HepG2 (cell line): Measurements from ENCODE around the gene HEATR1. TPM values are rescaled to one million over a fixed set of nuclear protein-coding genes. Genes with fewer than 3 reads are reported as not detected.
"Not testable (repeated sequence)": the region's sequence is repeated elsewhere in the genome, so short reads cannot be mapped to it uniquely, and the experiment has no call there.

Source experiments
- ATAC-seq: fragments of 200-7000 bp; cut with Tn5 transposase; 3 replicates; pipeline ENCODE4 v1.9.1; 2020; ENCODE audit warnings: mild to moderate bottlenecking, moderate library complexity
- BruUV-seq: library from RNA; stranded (reverse); fragments of 400-500 nt; replicated peaks from 2 replicates; lab custom pipeline; 2021; lab: Mats Ljungman, UMichigan
- CTCF ChIA-PET: fragments of 300-600 bp; formaldehyde crosslinking; extraction: SDS; loops from one replicate; lab custom pipeline; 2021; ENCODE audit warnings: low total read pairs, inconsistent platforms, low intra/inter-chr PET ratio; lab: Yijun Ruan, JAX
- POLR2A ChIA-PET: fragments of 350-600 bp; sonication (Branson Sonifier 250); formaldehyde crosslinking; loops from one replicate; lab custom pipeline; 2020; ENCODE audit warnings: antibody characterized with exemption, inconsistent platforms; lab: Yijun Ruan, JAX
- DNase-seq: peaks from one replicate; pipeline ENCODE4 v3.0.0-alpha.2; 2015; ENCODE audit warnings: low spot score
- FAIRE-seq: peaks from 3 replicates; lab custom pipeline; 2011; peaks lifted over from hg19 to GRCh38; lab: Jason Lieb, UNC
- H2AFZ ChIP-seq: one replicate; pipeline ENCODE4 v1.6.1; 2011; ENCODE audit warnings: low read length, inconsistent platforms
- H3K27ac ChIP-seq: fragments of 300-600 bp; 3 replicates; pipeline ENCODE4 v1.8.0; 2011; ENCODE audit warnings: mixed run types, mild to moderate bottlenecking, mixed read lengths, low read length, inconsistent platforms; ENCODE audit not compliant: insufficient read depth; ENCODE audit errors: extremely low read length
- H3K27me3 ChIP-seq, 2 experiments: fragments of 200-600 bp in 1 of 2; 2 replicates in 1 of 2; 3 replicates in 1 of 2; pipeline versions ENCODE4 v1.6.0 to v1.8.0; 2011; ENCODE audit warnings: low read length in 2 of 2, mild to moderate bottlenecking in 2 of 2, moderate library complexity in 2 of 2, inconsistent platforms in 1 of 2; ENCODE audit not compliant: insufficient read depth in 2 of 2, control insufficient read depth in 1 of 2
- H3K36me3 ChIP-seq, 2 experiments: fragments of 200-600 bp in 1 of 2; replicated peaks in 1 of 2; 2 replicates in 1 of 2; 3 replicates in 1 of 2; pipeline versions ENCODE4 v1.5.1 to v1.8.0; 2011; ENCODE audit warnings: low read length in 2 of 2, inconsistent platforms in 1 of 2; ENCODE audit not compliant: insufficient read depth in 2 of 2, control insufficient read depth in 1 of 2
- H3K4me1 ChIP-seq: 2 replicates; pipeline ENCODE4 v1.5.1; 2012; ENCODE audit warnings: low read length, inconsistent platforms; ENCODE audit not compliant: insufficient read depth
- H3K4me2 ChIP-seq: 2 replicates; pipeline ENCODE4 v1.6.0; 2011; ENCODE audit warnings: low read depth, low read length, inconsistent platforms
- H3K4me3 ChIP-seq, 3 experiments: fragments of 200-600 bp in 1 of 3; sonication (generic), shearing (Covaris generic) in 1 of 3; replicated peaks in 1 of 3; 2 replicates each; pipeline ENCODE4 v1.5.1; 2011 to 2016; ENCODE audit warnings: low read length in 3 of 3, inconsistent platforms in 2 of 3, low read depth in 2 of 3, mild to moderate bottlenecking in 2 of 3, control low read depth in 1 of 3, mixed read lengths in 1 of 3; ENCODE audit not compliant: insufficient read depth in 1 of 3
- H3K79me2 ChIP-seq: one replicate; pipeline ENCODE4 v1.6.1; 2011; ENCODE audit warnings: low read length, inconsistent platforms; ENCODE audit not compliant: insufficient read depth
- H3K9ac ChIP-seq: 2 replicates; pipeline ENCODE4 v1.6.0; 2011; ENCODE audit warnings: mild to moderate bottlenecking, low read depth, low read length, inconsistent platforms; ENCODE audit not compliant: insufficient read depth
- H3K9me3 ChIP-seq: 2 replicates; pipeline ENCODE4 v1.5.1; 2012; ENCODE audit warnings: mild to moderate bottlenecking, low read length
- H4K20me1 ChIP-seq: 2 replicates; pipeline ENCODE4 v1.6.0; 2011; ENCODE audit warnings: inconsistent platforms, mild to moderate bottlenecking, low read length, moderate library complexity; ENCODE audit not compliant: insufficient read depth
- CEBPB ChIP-seq: IDR thresholded peaks from 2 replicates; pipeline ENCODE4 v1.6.1; 2011; ENCODE audit warnings: low read depth, low read length, improper control_type of control experiment, borderline replicate concordance
- CEBPG ChIP-seq: IDR thresholded peaks from 2 replicates; pipeline ENCODE4 v1.6.1; 2016
- FIP1L1 ChIP-seq: fragments of 200-400 bp; formaldehyde crosslinking; IDR thresholded peaks from 2 replicates; pipeline ENCODE4 v1.6.1; 2018; ENCODE audit warnings: low read depth, mild to moderate bottlenecking, low read length, moderate library complexity, borderline replicate concordance; ENCODE audit not compliant: insufficient read depth
- WGBS: methylation state at CpG from one replicate; pipeline ENCODE4 v1.1.6; 2017; ENCODE audit warnings: low lambda C conversion rate; 5-methylcytosine and 5-hydroxymethylcytosine counted together
- in situ Hi-C: cut with HindIII; loops from 2 replicates; pipeline ENCODE4 v1.10.0; 2017; ENCODE audit warnings: low pct_unique_long_range_greater_than_20kb; ENCODE audit not compliant: extremely low pct_ligation_motif_present
- intact Hi-C: fragments of 100-400 bp; cut with micrococcal nuclease; formaldehyde crosslinking; loops from one replicate; pipeline ENCODE4 v1.10.0; 2022; ENCODE audit not compliant: unreplicated experiment
- polyA plus RNA-seq, 8 experiments: library from polyadenylated mRNA; depleted of rRNA in 3 of 8; stranded (reverse) in 7 of 8; unstranded in 1 of 8; fragments of >200 nt; fragmentation: Illumina TruSeq in 4 of 8; extraction: Trizol in 4 of 8; gene quantifications; 2 replicates each; pipeline versions ENCODE4 v1.2.1 to v1.2.3, GENCODE V29; 2011 to 2016; ENCODE audit warnings: low read depth in 4 of 8, missing spikeins in 1 of 8, mixed read lengths in 1 of 8; ENCODE audit not compliant: insufficient read depth in 1 of 8
- total RNA-seq, 5 experiments: library from RNA; depleted of rRNA; stranded (reverse); fragments of >200 nt; fragmentation: Illumina TruSeq; extraction: Trizol; gene quantifications; 2 replicates each; pipeline ENCODE4 v1.2.3, GENCODE V29; 2016; ENCODE audit warnings: low read depth in 1 of 5

Gene HEATR1
- total and polyA plus RNA-seq, 2 of the 13 experiments (the other 11 are each of a cell fraction or from before 2014, with no cell fraction given) = 10.2 to 45.8 TPM

GRCh38 chr1:236578661-236579060 lies 25.7 kb downstream of the HEATR1 start:
- intact Hi-C loops = no loop called here
- H3K9ac ChIP-seq = no peak overlapping the region
- peaks cover 14 to 72% of the 10 kb centered on the region in 2 experiments for H3K36me3 ChIP-seq
- H3K27me3 ChIP-seq = no peaks in the 10 kb centered on the region
- H2AFZ ChIP-seq = no peak overlapping the region
- H3K9me3 ChIP-seq = no peaks in the 10 kb centered on the region
- no peak overlapping the region for H3K27ac ChIP-seq
- DNase-seq = no peak
- FAIRE-seq = no peak
- no peaks in the 10 kb centered on the region; the same call in 1 of the 2 replicates for H4K20me1 ChIP-seq
- H3K4me3 ChIP-seq = no peak overlapping the region
- TF ChIP-seq FIP1L1 = no peak
- no TSS peak for BruUV-seq
- ChIA-PET CTCF (no interaction called here), POLR2A (no interaction called here)
- H3K4me1 ChIP-seq = no peaks in the 10 kb centered on the region
- no peaks in the 10 kb centered on the region for H3K79me2 ChIP-seq
- H3K4me2 ChIP-seq = no peak overlapping the region
- WGBS = 86% methylated on average over 3 of the region's 3 CpGs
- ATAC-seq = no peak
- in situ Hi-C loops = no loop called here

GRCh38 chr1:236577041-236577440 lies 27.3 kb downstream of the HEATR1 start:
- WGBS = 91% methylated on average over 6 of the region's 7 CpGs
- BruUV-seq, intact Hi-C loops: not testable (repeated sequence)

More at GRCh38 chr1:236577041-236577440, 27.3 kb downstream of the HEATR1 start:
- H2AFZ ChIP-seq, CTCF ChIA-PET, H3K79me2 ChIP-seq, DNase-seq, FAIRE-seq, ATAC-seq, in situ Hi-C loops, H3K9ac ChIP-seq, H3K27ac ChIP-seq, H3K9me3 ChIP-seq, H3K4me2 ChIP-seq, H3K4me3 ChIP-seq, POLR2A ChIA-PET, H4K20me1 ChIP-seq, H3K27me3 ChIP-seq, H3K4me1 ChIP-seq: not testable (repeated sequence)
- TF ChIP-seq CEBPB (peak; percentile 83), CEBPG (peak; percentile 72)
- H3K36me3 ChIP-seq = peaks cover 17 to 76% of the 10 kb centered on the region in 2 experiments
